ENCODE measurements around the gene UBL4B.

The UBL4B gene

DNA sequence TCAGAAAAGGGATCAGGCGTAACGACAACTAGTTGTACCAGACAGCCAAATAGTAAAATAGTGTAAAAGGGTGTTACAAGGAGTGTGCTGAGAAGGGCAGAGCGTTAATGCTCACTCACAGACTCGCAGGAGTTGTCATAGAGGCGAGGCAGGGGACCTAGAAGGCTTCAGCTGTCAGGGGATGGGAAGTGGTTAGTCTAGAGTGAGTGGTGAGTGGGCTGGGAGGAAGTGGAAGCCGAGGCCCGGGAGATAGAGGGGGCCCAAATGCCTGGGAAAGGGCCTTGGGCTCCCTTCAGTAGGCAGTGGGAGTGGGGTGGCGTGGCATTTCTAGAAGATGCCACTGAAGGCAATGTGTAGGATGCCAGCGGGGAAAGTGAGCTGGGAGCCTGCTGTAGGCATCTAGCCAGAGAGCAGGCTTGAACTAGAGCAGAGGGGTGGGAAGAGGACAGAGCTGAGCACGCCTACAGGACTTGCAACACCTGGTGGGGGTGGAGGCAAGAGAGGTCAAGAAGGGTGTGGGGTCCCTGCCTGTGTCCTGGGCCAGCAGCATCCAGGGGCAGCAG is 48.4 kb downstream of the UBL4B start:
- no peak for TF ChIP-seq CTCF (IDR thresholded peaks at IDR 0.05; ENCODE audit: low read depth, low read length, missing control alignments)
- no peak for DNase-seq
- Histone ChIP-seq H3K27me3 (replicated peaks) (no peaks in the 10 kb centered on the region), H3K36me3 (replicated peaks) (no peaks in the 10 kb centered on the region), H3K4me3 (ENCODE audit: low read depth, low read length) (no peak overlapping the region), H3K27ac (no peak overlapping the region)
- in situ Hi-C loops (cut with HindIII; ENCODE audit: low pct_ligation_motif_present, low sequenced_read_pairs) = no loop called here

DNA sequence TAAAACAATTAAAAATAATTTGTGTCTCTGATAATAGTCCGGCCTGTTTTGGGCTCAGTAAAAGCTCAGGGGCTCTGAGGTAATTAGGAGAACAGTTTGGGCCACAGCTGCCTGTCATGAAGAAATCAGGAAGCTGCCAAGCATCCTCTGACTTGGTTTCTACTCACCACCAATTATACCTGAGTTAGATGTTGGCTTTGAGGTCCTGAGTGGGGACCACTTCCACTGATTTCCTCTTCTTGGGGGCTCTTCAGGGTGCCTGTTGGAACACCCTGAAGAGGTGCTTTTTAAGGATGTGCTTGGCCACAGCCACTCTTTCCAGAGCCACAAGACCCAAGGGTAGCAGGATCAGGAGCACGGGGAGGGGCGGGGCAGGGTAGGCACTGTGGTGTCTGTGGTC is 48.9 kb downstream of the UBL4B start:
- DNase-seq = no peak
- in situ Hi-C loops (cut with HindIII; ENCODE audit: low pct_ligation_motif_present, low sequenced_read_pairs) = no loop called here
- Histone ChIP-seq H3K36me3 (replicated peaks) (no peaks in the 10 kb centered on the region), H3K27ac (no peak overlapping the region), H3K27me3 (replicated peaks) (no peaks in the 10 kb centered on the region), H3K4me3 (ENCODE audit: low read depth, low read length) (no peak overlapping the region)
- TF ChIP-seq CTCF (IDR thresholded peaks at IDR 0.05; ENCODE audit: low read depth, low read length, missing control alignments) = no peak

GRCh38 chr1:110161849-110162248 is 49.6 kb downstream of the UBL4B start:
- in situ Hi-C loops (cut with HindIII; ENCODE audit: low pct_ligation_motif_present, low sequenced_read_pairs) = no loop called here
- H3K27me3 ChIP-seq (replicated peaks) = no peaks in the 10 kb centered on the region

More at GRCh38 chr1:110161849-110162248, 49.6 kb downstream of the UBL4B start:
- H3K4me3 ChIP-seq (ENCODE audit: low read depth, low read length) = no peak overlapping the region
- H3K27ac ChIP-seq = no peak overlapping the region
- TF ChIP-seq CTCF (IDR thresholded peaks at IDR 0.05; ENCODE audit: low read depth, low read length, missing control alignments) = no peak
- H3K36me3 ChIP-seq (replicated peaks) = no peaks in the 10 kb centered on the region
- no peak for DNase-seq
